GM12875 (cell line): ENCODE measurements around the gene ATP2B1.

Source experiments
- H3K4me3 ChIP-seq: one replicate; pipeline ENCODE4 v1.5.1; 2011; ENCODE audit warnings: low read depth, low read length, control low read depth
- TF ChIP-seq, protein P1 (sequence below): IDR thresholded peaks from 2 replicates; pipeline ENCODE4 v1.5.1; 2011; ENCODE audit warnings: low read depth, mild to moderate bottlenecking, control low read depth, inconsistent platforms, low read length, moderate library complexity, borderline replicate concordance; ENCODE audit not compliant: insufficient read depth

Gene ATP2B1

DNA sequence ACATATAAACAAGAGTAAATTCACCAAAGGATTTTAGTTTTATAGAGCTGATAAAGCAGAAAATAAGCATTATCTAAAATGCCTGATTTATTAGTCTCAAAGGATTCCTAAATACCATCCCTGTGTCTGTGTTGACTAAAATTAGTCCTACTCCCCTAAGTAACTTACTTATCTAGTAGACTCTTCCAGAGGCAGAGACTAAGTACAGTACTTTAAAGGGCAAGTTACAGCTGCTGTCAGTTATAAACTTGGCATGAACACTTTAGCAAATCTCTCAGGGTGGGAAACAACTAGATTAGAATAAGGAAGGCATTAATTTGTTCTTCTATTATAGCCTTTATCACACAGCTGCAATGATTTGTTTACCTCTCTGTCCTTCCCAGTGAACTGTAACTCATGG lies 46.0 kb downstream of the ATP2B1 start:
- no peak overlapping the region for H3K4me3 ChIP-seq
- TF ChIP-seq, protein P1, sequence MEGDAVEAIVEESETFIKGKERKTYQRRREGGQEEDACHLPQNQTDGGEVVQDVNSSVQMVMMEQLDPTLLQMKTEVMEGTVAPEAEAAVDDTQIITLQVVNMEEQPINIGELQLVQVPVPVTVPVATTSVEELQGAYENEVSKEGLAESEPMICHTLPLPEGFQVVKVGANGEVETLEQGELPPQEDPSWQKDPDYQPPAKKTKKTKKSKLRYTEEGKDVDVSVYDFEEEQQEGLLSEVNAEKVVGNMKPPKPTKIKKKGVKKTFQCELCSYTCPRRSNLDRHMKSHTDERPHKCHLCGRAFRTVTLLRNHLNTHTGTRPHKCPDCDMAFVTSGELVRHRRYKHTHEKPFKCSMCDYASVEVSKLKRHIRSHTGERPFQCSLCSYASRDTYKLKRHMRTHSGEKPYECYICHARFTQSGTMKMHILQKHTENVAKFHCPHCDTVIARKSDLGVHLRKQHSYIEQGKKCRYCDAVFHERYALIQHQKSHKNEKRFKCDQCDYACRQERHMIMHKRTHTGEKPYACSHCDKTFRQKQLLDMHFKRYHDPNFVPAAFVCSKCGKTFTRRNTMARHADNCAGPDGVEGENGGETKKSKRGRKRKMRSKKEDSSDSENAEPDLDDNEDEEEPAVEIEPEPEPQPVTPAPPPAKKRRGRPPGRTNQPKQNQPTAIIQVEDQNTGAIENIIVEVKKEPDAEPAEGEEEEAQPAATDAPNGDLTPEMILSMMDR: no peak

DNA sequence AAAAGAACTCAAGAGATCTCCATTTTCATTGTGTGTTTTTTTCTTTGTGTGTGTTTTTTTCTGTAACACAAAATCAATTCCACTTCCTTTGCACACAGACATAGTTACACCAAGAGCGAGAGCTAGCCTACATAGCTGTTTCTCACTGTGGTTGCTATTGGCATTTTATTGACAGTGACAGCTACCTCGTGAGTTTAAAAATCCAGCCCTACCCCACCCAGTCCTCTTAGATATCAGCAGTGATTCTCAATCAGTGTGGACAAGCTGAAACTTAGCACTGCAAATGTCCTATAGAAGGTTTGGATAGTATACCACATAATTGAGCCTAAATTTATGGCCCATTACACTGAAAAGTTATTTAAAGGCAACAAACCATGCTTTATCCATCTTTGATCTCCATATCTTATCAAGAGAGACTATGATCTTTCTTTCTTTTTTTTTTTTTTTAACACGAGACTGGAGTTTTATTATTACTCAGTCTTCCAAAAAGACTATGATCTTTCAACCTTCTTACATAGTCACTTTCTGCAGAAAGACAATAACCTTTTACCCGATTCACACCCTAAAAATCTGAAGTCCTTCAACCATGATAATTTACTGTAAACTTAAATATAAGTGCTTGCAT lies 46.8 kb downstream of the ATP2B1 start:
- TF ChIP-seq, protein P1: no peak
- H3K4me3 ChIP-seq: no peak overlapping the region

DNA sequence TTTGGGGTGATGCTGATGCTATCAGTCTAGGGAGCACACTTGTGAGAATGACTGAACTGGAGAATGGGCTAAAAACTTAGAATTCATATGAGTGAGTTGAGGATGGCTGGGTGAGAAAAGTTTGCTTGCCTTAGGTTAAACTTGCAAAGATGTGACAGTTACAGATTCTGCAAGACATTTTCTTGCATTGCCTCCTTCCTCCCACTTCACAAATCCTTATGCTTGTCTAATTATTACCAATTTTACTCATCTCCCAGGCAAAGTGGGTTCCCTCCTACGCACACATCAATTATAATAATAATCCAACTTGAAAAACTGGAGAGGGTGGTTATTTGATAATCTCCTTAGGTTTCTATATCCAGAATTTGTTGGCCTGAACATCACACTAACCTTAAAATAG lies 50.9 kb downstream of the ATP2B1 start:
- TF ChIP-seq, protein P1: no peak
- no peak overlapping the region for H3K4me3 ChIP-seq

DNA sequence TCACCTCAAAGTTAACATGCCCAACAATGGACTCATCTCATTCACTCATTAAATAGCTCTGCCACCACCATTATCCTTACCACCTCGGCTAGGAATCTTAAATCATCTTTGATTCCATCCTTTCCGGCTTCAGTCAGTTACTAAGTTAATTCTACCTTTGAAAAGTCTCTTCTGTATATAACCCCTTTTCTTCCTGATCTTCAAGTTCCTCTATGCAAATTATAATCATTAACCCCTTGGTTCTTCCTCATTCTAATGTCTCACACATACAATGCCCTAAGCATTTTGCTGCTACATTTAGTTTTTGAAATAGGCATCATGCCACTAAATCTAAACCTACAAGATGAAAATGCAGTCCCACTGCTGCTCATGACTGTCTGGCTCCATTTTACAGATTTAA lies 51.6 kb downstream of the ATP2B1 start:
- TF ChIP-seq, protein P1: no peak
- no peak overlapping the region for H3K4me3 ChIP-seq

DNA sequence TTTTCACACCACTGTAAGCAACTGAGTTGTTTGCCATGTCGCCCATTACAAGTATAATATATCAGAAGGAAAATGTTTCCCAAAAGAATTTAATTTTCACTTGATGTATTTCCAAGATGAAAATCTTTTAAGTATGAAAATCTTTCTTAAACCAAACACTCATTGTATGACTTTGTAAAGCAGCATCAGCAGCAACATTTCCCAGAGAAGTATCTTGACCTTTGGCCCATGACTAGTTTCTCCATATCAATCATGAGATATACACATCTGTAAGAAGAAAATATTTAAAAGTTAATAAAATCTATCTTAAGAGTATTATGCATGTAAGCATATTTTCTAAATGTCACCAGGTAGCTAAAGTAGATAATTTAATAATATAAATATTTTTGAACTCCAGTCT lies 52.8 kb downstream of the ATP2B1 start:
- H3K4me3 ChIP-seq: no peak overlapping the region

DNA sequence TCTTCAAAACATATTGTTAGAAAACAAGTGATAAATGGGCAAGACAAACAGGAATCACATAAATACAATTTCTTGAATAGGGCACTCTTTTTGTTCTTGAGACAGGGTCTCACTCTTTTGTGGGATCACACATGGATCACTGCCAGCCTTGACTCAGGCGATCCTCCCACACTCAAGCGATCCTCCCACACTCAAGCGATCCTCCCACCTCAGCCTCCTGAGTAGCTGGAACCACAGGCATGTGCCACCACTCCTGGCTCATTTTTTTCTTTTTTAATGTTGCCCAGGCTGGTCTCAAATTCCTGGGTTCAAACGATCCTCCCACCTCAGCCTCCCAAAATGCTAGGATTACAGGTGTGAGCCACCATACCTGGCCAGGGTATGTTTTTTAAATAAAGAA lies 57.4 kb downstream of the ATP2B1 start:
- TF ChIP-seq, protein P1: no peak

More for the DNA sequence above, 52.8 kb downstream of the ATP2B1 start:
- TF ChIP-seq, protein P1: no peak

DNA sequence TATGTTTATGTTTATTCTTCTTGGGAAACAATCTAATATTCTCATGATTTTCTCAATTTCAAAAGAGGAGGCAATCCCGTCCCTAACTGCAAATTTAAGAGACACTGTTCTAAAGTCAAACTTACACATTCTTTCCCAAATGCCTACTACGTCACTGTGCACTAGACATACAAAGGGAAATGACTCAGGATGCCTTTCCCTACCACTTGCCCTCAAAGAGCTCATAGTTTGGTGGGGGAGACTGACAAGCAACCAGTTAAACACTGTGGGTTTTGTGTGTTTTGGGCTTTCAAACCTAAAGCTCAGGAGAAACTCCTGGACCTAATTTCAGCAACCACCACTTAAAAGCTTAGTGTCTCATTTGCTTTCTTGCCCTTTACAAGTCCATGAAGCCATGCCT lies 58.4 kb downstream of the ATP2B1 start:
- TF ChIP-seq, protein P1: no peak
- no peak overlapping the region for H3K4me3 ChIP-seq

More for the DNA sequence above, 57.4 kb downstream of the ATP2B1 start:
- no peak overlapping the region for H3K4me3 ChIP-seq
